Measurements from ENCODE around the gene SLIT3.

DNA sequence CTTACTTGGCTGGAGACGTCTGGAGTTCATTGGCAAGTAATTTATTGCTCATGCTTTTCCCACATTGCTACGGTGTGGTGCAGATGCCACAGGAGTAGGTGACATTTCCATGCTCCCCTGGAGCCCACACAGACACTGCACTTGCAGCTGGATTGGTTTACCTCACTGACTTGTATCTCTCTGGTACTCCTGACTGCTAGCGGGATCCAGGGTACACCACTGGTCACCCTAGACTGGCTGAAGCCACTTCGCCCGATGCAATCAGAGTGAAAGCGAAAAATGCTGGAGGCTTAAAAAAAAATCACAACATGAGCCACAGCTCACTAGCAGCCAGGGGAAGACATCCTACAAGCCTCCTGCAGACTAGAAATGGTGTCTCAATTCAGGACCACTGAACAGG is 32.6 kb upstream of the SLIT3 start:
- TF ChIP-seq POLR2AphosphoS5 (IDR thresholded peaks at IDR 0.05) = no peak
- TF ChIP-seq POLR2A (IDR thresholded peaks at IDR 0.05) = no peak
- TF ChIP-seq, protein P1, sequence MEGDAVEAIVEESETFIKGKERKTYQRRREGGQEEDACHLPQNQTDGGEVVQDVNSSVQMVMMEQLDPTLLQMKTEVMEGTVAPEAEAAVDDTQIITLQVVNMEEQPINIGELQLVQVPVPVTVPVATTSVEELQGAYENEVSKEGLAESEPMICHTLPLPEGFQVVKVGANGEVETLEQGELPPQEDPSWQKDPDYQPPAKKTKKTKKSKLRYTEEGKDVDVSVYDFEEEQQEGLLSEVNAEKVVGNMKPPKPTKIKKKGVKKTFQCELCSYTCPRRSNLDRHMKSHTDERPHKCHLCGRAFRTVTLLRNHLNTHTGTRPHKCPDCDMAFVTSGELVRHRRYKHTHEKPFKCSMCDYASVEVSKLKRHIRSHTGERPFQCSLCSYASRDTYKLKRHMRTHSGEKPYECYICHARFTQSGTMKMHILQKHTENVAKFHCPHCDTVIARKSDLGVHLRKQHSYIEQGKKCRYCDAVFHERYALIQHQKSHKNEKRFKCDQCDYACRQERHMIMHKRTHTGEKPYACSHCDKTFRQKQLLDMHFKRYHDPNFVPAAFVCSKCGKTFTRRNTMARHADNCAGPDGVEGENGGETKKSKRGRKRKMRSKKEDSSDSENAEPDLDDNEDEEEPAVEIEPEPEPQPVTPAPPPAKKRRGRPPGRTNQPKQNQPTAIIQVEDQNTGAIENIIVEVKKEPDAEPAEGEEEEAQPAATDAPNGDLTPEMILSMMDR (IDR thresholded peaks at IDR 0.05) = no peak

Data from breast epithelium (tissue), 3 donors.